Mesothelial cell of epicardium (in vitro differentiated cells): Measurements from ENCODE around the gene EFCAB13. TPM values are rescaled to one million over a fixed set of nuclear protein-coding genes. Genes with fewer than 3 reads are reported as not detected.

Experiments
- DNase-seq, 2 experiments: peaks; one replicate each; pipeline ENCODE4 v3.0.0; 2021; ENCODE audit warnings: low spot score in 2 of 2; ENCODE audit not compliant: unreplicated experiment in 2 of 2
- H3K27ac Mint-ChIP-seq: 2 replicates; pipeline ENCODE4 v1.8.0; 2021; ENCODE audit warnings: mixed read lengths
- H3K27me3 Mint-ChIP-seq: 2 replicates; pipeline ENCODE4 v1.8.0; 2021; ENCODE audit warnings: low read depth, mixed read lengths
- H3K36me3 Mint-ChIP-seq: 2 replicates; pipeline ENCODE4 v1.8.0; 2021; ENCODE audit warnings: mixed read lengths
- H3K4me1 Mint-ChIP-seq: 2 replicates; pipeline ENCODE4 v1.8.0; 2021; ENCODE audit warnings: mixed read lengths
- H3K4me3 Mint-ChIP-seq: 2 replicates; pipeline ENCODE4 v1.8.0; 2021; ENCODE audit warnings: mild to moderate bottlenecking, moderate library complexity, mixed read lengths
- H3K9me3 Mint-ChIP-seq: 2 replicates; pipeline ENCODE4 v1.8.0; 2021; ENCODE audit warnings: mixed read lengths
- total RNA-seq: library from RNA; stranded (reverse); gene quantifications from 3 replicates; pipeline ENCODE4 v1.2.1, GENCODE V29; 2021
- TF ChIP-seq, protein P1 (sequence below): fragments of 200-600 bp; sonication (generic); IDR thresholded peaks from one replicate; pipeline ENCODE4 v1.5.0; 2021; ENCODE audit warnings: antibody characterized with exemption; ENCODE audit not compliant: unreplicated experiment

The EFCAB13 gene
- total RNA-seq, 1 donor from 2014 or later = 4.8 TPM

- DNase-seq = no peak
- no peak overlapping the region for H3K27ac Mint-ChIP-seq
- no peaks in the 10 kb centered on the region for H3K36me3 Mint-ChIP-seq
- H3K4me3 Mint-ChIP-seq = no peak overlapping the region
- H3K4me1 Mint-ChIP-seq = peaks cover 8% of the 10 kb centered on the region
- TF ChIP-seq, protein P1, sequence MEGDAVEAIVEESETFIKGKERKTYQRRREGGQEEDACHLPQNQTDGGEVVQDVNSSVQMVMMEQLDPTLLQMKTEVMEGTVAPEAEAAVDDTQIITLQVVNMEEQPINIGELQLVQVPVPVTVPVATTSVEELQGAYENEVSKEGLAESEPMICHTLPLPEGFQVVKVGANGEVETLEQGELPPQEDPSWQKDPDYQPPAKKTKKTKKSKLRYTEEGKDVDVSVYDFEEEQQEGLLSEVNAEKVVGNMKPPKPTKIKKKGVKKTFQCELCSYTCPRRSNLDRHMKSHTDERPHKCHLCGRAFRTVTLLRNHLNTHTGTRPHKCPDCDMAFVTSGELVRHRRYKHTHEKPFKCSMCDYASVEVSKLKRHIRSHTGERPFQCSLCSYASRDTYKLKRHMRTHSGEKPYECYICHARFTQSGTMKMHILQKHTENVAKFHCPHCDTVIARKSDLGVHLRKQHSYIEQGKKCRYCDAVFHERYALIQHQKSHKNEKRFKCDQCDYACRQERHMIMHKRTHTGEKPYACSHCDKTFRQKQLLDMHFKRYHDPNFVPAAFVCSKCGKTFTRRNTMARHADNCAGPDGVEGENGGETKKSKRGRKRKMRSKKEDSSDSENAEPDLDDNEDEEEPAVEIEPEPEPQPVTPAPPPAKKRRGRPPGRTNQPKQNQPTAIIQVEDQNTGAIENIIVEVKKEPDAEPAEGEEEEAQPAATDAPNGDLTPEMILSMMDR = no peak
- H3K27me3 Mint-ChIP-seq = no peaks in the 10 kb centered on the region
- peaks cover 11% of the 10 kb centered on the region for H3K9me3 Mint-ChIP-seq
Measured at GRCh38 chr17:47301161-47301560, 22.6 kb upstream of the EFCAB13 start.

GRCh38 chr17:47301831-47302230 lies 21.9 kb upstream of the EFCAB13 start:
- Mint-ChIP-seq H3K27ac (no peak overlapping the region), H3K36me3 (no peaks in the 10 kb centered on the region), H3K4me3 (no peak overlapping the region), H3K9me3 (peaks cover 11% of the 10 kb centered on the region), H3K4me1 (peaks cover 8% of the 10 kb centered on the region), H3K27me3 (no peaks in the 10 kb centered on the region)
- TF ChIP-seq, protein P1 = no peak
- no peak for DNase-seq

DNA sequence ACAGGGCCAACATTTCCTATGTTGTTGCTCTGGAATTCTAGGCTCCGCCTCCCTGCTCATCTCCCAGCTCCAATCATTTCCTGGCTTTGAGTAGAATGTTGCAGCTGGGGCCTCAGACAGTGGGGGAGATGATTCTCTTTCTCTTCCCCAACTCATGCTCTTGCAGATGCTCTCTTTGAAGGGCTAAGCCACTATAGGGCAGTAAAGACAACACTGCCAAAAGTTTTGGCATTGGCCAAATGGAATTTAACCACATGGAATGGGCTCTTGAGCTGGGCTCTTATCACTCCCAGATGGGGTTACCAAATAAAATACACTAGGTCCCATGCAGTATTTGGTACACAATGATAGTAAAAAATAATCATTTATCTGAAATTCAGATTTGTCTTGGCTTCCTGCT lies 19.6 kb upstream of the EFCAB13 start:
- Mint-ChIP-seq H3K9me3 (peaks cover 11% of the 10 kb centered on the region), H3K4me3 (no peak overlapping the region), H3K27ac (no peak overlapping the region), H3K36me3 (no peaks in the 10 kb centered on the region), H3K4me1 (peaks cover 8% of the 10 kb centered on the region), H3K27me3 (no peaks in the 10 kb centered on the region)
- TF ChIP-seq, protein P1 = no peak
- no peak for DNase-seq

GRCh38 chr17:47305302-47305923 lies 18.3 kb upstream of the EFCAB13 start:
- TF ChIP-seq, protein P1 = no peak
- DNase-seq = no peak
- H3K27ac Mint-ChIP-seq = peak overlapping the region; percentile 22
- H3K36me3 Mint-ChIP-seq = no peaks in the 10 kb centered on the region
- H3K27me3 Mint-ChIP-seq = no peaks in the 10 kb centered on the region
- peaks cover 11% of the 10 kb centered on the region for H3K9me3 Mint-ChIP-seq
- no peak overlapping the region for H3K4me3 Mint-ChIP-seq
- peaks cover 8% of the 10 kb centered on the region for H3K4me1 Mint-ChIP-seq

DNA sequence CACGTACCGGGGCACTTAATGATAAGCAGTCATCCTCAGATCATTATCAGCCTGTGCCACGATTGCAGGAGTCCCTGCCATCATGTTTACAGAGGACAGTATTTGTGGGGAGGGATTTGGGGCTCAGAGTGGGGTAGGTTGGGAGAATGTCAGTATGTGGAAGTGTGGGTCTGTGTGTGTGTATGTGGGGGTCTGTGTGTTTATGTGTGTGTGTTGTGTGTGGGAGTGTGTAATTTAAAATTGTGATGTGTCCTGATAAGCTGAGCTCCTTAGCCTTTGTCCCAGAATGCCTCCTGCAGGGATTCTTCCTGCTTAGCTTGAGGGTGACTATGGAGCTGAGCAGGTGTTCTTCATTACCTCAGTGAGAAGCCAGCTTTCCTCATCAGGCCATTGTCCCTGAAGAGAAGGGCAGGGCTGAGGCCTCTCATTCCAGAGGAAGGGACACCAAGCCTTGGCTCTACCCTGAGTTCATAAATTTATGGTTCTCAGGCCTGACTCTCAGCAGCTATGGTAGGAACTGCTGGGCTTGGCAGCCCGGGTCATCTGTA lies 13.5 kb upstream of the EFCAB13 start:
- no peaks in the 10 kb centered on the region for H3K9me3 Mint-ChIP-seq
- H3K27me3 Mint-ChIP-seq = no peaks in the 10 kb centered on the region
- no peaks in the 10 kb centered on the region for H3K36me3 Mint-ChIP-seq
- TF ChIP-seq, protein P1 = no peak
- no peak overlapping the region for H3K27ac Mint-ChIP-seq
- H3K4me1 Mint-ChIP-seq = peaks cover 9% of the 10 kb centered on the region
- no peak for DNase-seq
- no peak overlapping the region for H3K4me3 Mint-ChIP-seq

- Mint-ChIP-seq H3K27ac (no peak overlapping the region), H3K4me1 (peaks cover 8% of the 10 kb centered on the region), H3K9me3 (no peaks in the 10 kb centered on the region), H3K27me3 (no peaks in the 10 kb centered on the region), H3K36me3 (no peaks in the 10 kb centered on the region), H3K4me3 (no peak overlapping the region)
- no peak for DNase-seq
- TF ChIP-seq, protein P1 = no peak
Measured at GRCh38 chr17:47311420-47311819, 12.3 kb upstream of the EFCAB13 start.
